ENCODE data around the gene HMGN4.

Gene HMGN4

GRCh38 chr6:26568601-26569432 is 30.7 kb downstream of the HMGN4 start:
- in situ Hi-C loops (cut with MboI; ENCODE audit: low pct_unique_long_range_greater_than_20kb, low sequenced_read_pairs) = no loop called here
- DNase-seq = peak; percentile 95

- DNase-seq = no peak
Observed at GRCh38 chr6:26569433-26569764, 31.2 kb downstream of the HMGN4 start.

GRCh38 chr6:26570027-26570809 is 32.1 kb downstream of the HMGN4 start:
- in situ Hi-C loops (cut with MboI; ENCODE audit: low pct_unique_long_range_greater_than_20kb, low sequenced_read_pairs) = no loop called here
- no peak for DNase-seq

More at GRCh38 chr6:26569433-26569764, 31.2 kb downstream of the HMGN4 start:
- in situ Hi-C loops (cut with MboI; ENCODE audit: low pct_unique_long_range_greater_than_20kb, low sequenced_read_pairs) = no loop called here

- in situ Hi-C loops (cut with MboI; ENCODE audit: low pct_unique_long_range_greater_than_20kb, low sequenced_read_pairs) = no loop called here
- no peak for DNase-seq
Observed at GRCh38 chr6:26571592-26572296, 33.6 kb downstream of the HMGN4 start.

- in situ Hi-C loops (cut with MboI; ENCODE audit: low pct_unique_long_range_greater_than_20kb, low sequenced_read_pairs) = no loop called here
- DNase-seq = no peak
Observed at GRCh38 chr6:26575494-26575939, 37.4 kb downstream of the HMGN4 start.

GRCh38 chr6:26576407-26576843 is 38.3 kb downstream of the HMGN4 start:
- no peak for DNase-seq
- in situ Hi-C loops (cut with MboI; ENCODE audit: low pct_unique_long_range_greater_than_20kb, low sequenced_read_pairs) = no loop called here

- peak; percentile 43 for DNase-seq
- in situ Hi-C loops (cut with MboI; ENCODE audit: low pct_unique_long_range_greater_than_20kb, low sequenced_read_pairs) = no loop called here
Observed at GRCh38 chr6:26576929-26577719, 39.0 kb downstream of the HMGN4 start.

- in situ Hi-C loops (cut with MboI; ENCODE audit: low pct_unique_long_range_greater_than_20kb, low sequenced_read_pairs) = no loop called here
Observed at GRCh38 chr6:26577720-26578072, 39.5 kb downstream of the HMGN4 start.

GRCh38 chr6:26578279-26578678 is 40.1 kb downstream of the HMGN4 start:
- DNase-seq = no peak
- in situ Hi-C loops (cut with MboI; ENCODE audit: low pct_unique_long_range_greater_than_20kb, low sequenced_read_pairs) = no loop called here

More at GRCh38 chr6:26577720-26578072, 39.5 kb downstream of the HMGN4 start:
- no peak for DNase-seq

GRCh38 chr6:26578741-26579140 is 40.6 kb downstream of the HMGN4 start:
- no peak for DNase-seq
- in situ Hi-C loops (cut with MboI; ENCODE audit: low pct_unique_long_range_greater_than_20kb, low sequenced_read_pairs) = no loop called here

- in situ Hi-C loops (cut with MboI; ENCODE audit: low pct_unique_long_range_greater_than_20kb, low sequenced_read_pairs) = no loop called here
- no peak for DNase-seq
Observed at GRCh38 chr6:26581164-26581915, 43.2 kb downstream of the HMGN4 start.

- DNase-seq = no peak
- in situ Hi-C loops (cut with MboI; ENCODE audit: low pct_unique_long_range_greater_than_20kb, low sequenced_read_pairs) = no loop called here
Observed at GRCh38 chr6:26588965-26589364, 50.8 kb downstream of the HMGN4 start.

GRCh38 chr6:26592649-26593048 is 54.5 kb downstream of the HMGN4 start:
- DNase-seq = no peak
- in situ Hi-C loops (cut with MboI; ENCODE audit: low pct_unique_long_range_greater_than_20kb, low sequenced_read_pairs) = no loop called here

GRCh38 chr6:26593278-26594130 is 55.3 kb downstream of the HMGN4 start:
- no peak for DNase-seq
- in situ Hi-C loops (cut with MboI; ENCODE audit: low pct_unique_long_range_greater_than_20kb, low sequenced_read_pairs) = no loop called here

GRCh38 chr6:26594131-26594498 is 55.9 kb downstream of the HMGN4 start:
- in situ Hi-C loops (cut with MboI; ENCODE audit: low pct_unique_long_range_greater_than_20kb, low sequenced_read_pairs) = no loop called here
- no peak for DNase-seq

GRCh38 chr6:26594730-26595632 is 56.8 kb downstream of the HMGN4 start:
- peak; percentile 45 for DNase-seq
- in situ Hi-C loops (cut with MboI; ENCODE audit: low pct_unique_long_range_greater_than_20kb, low sequenced_read_pairs) = no loop called here
